Ishikawa (cell line): ENCODE measurements around the gene MFSD2A.

Source experiments
- CEBPB ChIP-seq: IDR thresholded peaks from 2 replicates; pipeline ENCODE4 v1.6.1; 2012
- CREB1 ChIP-seq: IDR thresholded peaks from 2 replicates; pipeline ENCODE4 v1.6.1; 2012; ENCODE audit warnings: low read depth
- EGR1 ChIP-seq: IDR thresholded peaks from 2 replicates; pipeline ENCODE4 v1.6.1; 2012
- EP300 ChIP-seq: IDR thresholded peaks from 2 replicates; pipeline ENCODE4 v1.6.1; 2012; ENCODE audit warnings: borderline replicate concordance
- FOXM1 ChIP-seq: IDR thresholded peaks from 2 replicates; pipeline ENCODE4 v1.6.1; 2012; ENCODE audit warnings: low read depth, borderline replicate concordance
- NFIC ChIP-seq: IDR thresholded peaks from 2 replicates; pipeline ENCODE4 v1.6.1; 2012
- RAD21 ChIP-seq: IDR thresholded peaks from 2 replicates; pipeline ENCODE4 v1.6.1; 2012; ENCODE audit warnings: low read depth
- TAF1 ChIP-seq: IDR thresholded peaks from 2 replicates; pipeline ENCODE4 v1.6.1; 2012; ENCODE audit warnings: low read depth, mild to moderate bottlenecking
- TCF12 ChIP-seq: IDR thresholded peaks from 2 replicates; pipeline ENCODE4 v1.6.1; 2012; ENCODE audit warnings: low read depth
- TEAD4 ChIP-seq: IDR thresholded peaks from 2 replicates; pipeline ENCODE4 v1.6.1; 2012
- YY1 ChIP-seq: IDR thresholded peaks from 2 replicates; pipeline ENCODE4 v1.6.1; 2012; ENCODE audit warnings: low read depth
- ZBTB7A ChIP-seq: IDR thresholded peaks from 2 replicates; pipeline ENCODE4 v1.6.1; 2012; ENCODE audit warnings: low read depth
- TF ChIP-seq, protein P1 (sequence below): IDR thresholded peaks from 2 replicates; pipeline ENCODE4 v1.6.1; 2012
- TF ChIP-seq, protein P2 (sequence below): IDR thresholded peaks from 2 replicates; pipeline ENCODE4 v1.6.1; 2012
- TF ChIP-seq, protein P3 (sequence below): IDR thresholded peaks from 2 replicates; pipeline ENCODE4 v1.6.1; 2012; ENCODE audit warnings: low read depth, mild to moderate bottlenecking

MFSD2A gene

DNA sequence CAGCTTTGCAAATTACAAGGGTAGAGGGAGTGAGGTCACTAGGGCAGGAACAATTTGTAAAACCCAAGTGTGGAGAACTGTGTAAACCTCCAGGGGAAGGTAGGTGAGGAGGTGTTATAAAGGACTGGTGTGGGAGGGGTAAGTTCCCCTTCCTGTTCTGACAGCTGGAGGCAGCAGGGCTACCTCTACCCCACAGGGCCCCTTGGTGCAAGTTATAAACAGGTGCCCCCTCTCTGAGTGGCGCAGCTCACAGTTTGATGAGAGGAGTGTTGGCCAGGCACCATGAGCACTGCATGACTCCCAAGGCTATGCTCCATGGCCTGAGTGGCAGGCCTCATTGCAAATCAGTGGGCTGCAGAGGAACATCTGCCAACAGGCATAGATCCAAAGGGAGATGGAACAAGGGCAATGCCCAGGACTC is 41.0 kb downstream of the MFSD2A start:
- TF ChIP-seq, protein P1, sequence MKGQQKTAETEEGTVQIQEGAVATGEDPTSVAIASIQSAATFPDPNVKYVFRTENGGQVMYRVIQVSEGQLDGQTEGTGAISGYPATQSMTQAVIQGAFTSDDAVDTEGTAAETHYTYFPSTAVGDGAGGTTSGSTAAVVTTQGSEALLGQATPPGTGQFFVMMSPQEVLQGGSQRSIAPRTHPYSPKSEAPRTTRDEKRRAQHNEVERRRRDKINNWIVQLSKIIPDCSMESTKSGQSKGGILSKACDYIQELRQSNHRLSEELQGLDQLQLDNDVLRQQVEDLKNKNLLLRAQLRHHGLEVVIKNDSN: no peak
- TF ChIP-seq CREB1 (no peak), YY1 (no peak)
- TF ChIP-seq, protein P2, sequence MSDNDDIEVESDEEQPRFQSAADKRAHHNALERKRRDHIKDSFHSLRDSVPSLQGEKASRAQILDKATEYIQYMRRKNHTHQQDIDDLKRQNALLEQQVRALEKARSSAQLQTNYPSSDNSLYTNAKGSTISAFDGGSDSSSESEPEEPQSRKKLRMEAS: no peak

DNA sequence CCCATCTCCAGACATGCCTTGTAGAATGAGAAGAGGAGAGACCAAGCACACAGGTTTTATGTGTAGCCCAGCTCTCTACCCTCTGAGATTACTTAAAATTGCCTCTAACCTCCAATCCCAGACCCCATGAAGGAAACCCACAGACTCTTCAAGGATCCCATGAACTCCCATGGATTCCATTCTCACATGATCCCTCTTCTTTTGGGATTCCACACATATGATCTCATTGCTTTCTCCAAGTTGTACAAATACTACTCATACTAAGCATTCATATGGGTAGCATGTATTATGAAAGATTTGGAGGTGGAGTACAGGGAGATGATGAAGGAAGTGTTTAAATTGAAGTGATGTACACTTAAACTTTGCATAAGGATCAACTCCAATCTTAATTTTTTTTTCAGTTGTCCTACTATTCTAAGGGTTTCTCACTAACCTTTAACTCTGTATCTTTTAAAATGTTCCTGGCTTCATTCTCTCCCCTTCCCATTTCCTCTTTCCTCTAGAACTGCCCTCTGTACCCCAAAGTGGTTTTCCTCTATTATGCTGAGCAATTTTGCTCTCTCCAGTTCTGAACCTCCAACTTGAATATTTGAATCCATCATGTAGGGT is 41.6 kb downstream of the MFSD2A start:
- TF ChIP-seq EGR1 (no peak), RAD21 (no peak), CEBPB (no peak), TCF12 (no peak), FOXM1 (no peak), YY1 (no peak), ZBTB7A (no peak), EP300 (no peak), TEAD4 (no peak), CREB1 (no peak), NFIC (no peak)
- TF ChIP-seq, protein P2: no peak
- TF ChIP-seq, protein P1: no peak

DNA sequence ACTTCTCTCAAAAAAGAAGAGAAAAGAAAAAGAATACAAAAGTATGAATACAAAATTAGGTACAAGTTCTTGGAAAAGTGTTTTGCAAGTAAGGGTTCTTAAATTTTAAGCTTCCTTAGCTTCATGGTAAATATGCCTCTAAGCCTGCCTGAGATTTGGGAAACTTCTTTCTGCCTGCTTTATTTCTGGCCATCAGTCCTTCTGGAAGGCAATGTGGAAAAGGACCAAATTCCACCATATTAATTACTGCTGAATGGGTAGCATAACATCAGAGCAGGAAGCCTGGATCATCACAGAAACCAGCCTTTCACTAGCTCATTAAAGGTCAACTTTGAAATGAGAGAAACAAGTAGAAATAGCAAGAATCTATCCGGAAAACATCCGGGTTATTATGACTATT is 46.5 kb downstream of the MFSD2A start:
- TF ChIP-seq TCF12 (no peak), YY1 (no peak), EP300 (no peak), TEAD4 (no peak), RAD21 (no peak), CREB1 (no peak), FOXM1 (no peak), NFIC (no peak), CEBPB (no peak), TAF1 (no peak), ZBTB7A (no peak)
- TF ChIP-seq, protein P3, sequence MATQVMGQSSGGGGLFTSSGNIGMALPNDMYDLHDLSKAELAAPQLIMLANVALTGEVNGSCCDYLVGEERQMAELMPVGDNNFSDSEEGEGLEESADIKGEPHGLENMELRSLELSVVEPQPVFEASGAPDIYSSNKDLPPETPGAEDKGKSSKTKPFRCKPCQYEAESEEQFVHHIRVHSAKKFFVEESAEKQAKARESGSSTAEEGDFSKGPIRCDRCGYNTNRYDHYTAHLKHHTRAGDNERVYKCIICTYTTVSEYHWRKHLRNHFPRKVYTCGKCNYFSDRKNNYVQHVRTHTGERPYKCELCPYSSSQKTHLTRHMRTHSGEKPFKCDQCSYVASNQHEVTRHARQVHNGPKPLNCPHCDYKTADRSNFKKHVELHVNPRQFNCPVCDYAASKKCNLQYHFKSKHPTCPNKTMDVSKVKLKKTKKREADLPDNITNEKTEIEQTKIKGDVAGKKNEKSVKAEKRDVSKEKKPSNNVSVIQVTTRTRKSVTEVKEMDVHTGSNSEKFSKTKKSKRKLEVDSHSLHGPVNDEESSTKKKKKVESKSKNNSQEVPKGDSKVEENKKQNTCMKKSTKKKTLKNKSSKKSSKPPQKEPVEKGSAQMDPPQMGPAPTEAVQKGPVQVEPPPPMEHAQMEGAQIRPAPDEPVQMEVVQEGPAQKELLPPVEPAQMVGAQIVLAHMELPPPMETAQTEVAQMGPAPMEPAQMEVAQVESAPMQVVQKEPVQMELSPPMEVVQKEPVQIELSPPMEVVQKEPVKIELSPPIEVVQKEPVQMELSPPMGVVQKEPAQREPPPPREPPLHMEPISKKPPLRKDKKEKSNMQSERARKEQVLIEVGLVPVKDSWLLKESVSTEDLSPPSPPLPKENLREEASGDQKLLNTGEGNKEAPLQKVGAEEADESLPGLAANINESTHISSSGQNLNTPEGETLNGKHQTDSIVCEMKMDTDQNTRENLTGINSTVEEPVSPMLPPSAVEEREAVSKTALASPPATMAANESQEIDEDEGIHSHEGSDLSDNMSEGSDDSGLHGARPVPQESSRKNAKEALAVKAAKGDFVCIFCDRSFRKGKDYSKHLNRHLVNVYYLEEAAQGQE: no peak
- TF ChIP-seq, protein P2: no peak
- TF ChIP-seq, protein P1: no peak

DNA sequence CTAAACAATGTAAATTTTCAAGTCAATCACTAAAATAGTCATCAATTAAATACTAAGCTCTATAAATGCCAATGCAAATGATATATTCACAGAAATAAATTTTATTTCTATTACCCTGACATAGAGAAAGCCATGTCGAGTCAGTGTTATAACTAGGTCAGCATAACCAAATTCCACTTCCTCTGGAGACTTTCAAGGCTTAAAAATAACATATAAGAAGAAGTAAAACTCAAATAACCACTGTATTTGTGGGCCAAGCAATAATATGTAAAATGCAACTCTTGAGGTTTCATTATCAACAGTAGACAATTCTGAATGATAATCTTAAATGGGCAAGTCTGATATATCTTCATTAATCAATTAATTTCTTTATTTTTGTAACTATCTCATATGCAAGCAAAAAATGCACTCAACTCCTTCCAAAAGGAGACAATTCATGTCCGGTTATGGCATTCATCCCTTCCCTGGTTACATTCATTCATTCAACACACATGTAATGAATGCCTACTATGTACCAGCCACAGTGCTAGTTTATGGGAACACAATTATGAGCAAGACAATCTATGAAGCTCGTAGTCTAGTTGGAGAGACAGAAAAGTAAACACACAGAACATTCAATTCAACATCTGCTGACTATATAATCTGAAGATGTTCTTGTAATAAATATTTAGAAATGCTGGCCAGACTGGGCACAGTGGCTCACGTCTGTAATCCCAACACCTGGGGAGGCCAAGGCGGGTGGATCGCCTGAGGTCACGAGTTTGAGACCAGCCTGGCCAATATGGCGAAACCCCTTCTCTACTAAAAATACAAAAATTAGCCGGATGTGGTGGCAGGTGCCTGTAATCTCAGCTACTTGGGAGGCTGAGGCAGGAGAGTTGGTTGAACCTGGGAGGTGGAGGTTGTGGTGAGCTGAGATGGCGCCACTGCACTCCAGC is 48.5 kb downstream of the MFSD2A start:
- TF ChIP-seq, protein P2: no peak
- TF ChIP-seq YY1 (no peak), EGR1 (no peak), RAD21 (no peak), ZBTB7A (no peak), CEBPB (no peak), FOXM1 (no peak)

DNA sequence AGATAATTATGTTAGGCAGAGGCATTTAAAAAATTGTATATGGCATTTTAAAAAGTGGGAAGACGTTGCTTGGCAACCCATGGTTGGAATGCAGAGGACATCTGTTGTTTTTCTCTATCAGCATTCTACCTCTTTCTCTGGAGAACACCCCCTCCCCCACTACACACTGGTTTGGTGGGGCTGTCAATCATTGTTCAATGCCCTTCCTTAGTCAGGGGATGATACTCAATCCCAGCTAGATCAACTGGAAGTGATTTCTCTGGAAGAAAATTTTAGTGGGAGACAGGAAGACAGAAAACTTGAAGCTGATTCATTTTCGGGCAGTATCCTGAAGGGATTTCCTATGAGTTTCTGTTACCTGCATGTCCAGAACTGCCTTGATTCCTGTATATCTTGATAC is 49.9 kb downstream of the MFSD2A start:
- no peak for TF ChIP-seq TCF12
- no peak for TF ChIP-seq RAD21
- no peak for TF ChIP-seq NFIC
- no peak for TF ChIP-seq EGR1
- no peak for TF ChIP-seq EP300
- TF ChIP-seq CREB1: no peak
- no peak for TF ChIP-seq ZBTB7A
- TF ChIP-seq, protein P2: no peak
- no peak for TF ChIP-seq TAF1

DNA sequence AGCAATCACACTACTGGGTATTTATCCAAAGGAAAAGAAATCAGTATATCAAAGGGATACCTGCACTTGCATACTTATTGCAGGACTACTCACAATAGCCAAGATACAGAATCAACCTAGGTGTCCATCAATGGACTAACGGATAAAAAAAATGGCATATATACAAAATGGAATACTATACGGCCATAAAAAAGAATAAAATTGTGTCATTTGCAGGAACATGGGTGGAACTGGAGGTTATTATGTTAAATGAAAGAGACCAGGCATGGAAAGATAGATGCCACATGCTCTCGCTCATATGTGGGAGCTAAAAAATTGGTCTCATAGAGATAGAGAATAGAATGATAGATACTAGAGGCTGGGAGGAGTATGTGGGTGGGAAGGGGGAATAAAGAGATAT is 56.3 kb downstream of the MFSD2A start:
- TF ChIP-seq EP300: no peak
- TF ChIP-seq, protein P1: no peak
- TF ChIP-seq CEBPB: no peak
- no peak for TF ChIP-seq NFIC
- TF ChIP-seq, protein P3: no peak
- TF ChIP-seq TCF12: no peak
- TF ChIP-seq FOXM1: no peak
- TF ChIP-seq YY1: no peak
- no peak for TF ChIP-seq EGR1
- no peak for TF ChIP-seq ZBTB7A
- TF ChIP-seq TAF1: no peak
- no peak for TF ChIP-seq RAD21
- TF ChIP-seq, protein P2: no peak
- TF ChIP-seq TEAD4: no peak
- TF ChIP-seq CREB1: no peak
